Tibial nerve (tissue), 4 donors: ENCODE results near the gene ZNF516.

Experiments used
- CTCF ChIP-seq, 5 experiments: fragments of 200-600 bp in 3 of 5; fragments of 450-650 bp in 2 of 5; sonication (generic) in 3 of 5; IDR thresholded peaks; one replicate each; pipeline ENCODE4 v1.5.1; 2016 to 2019; ENCODE audit warnings: antibody characterized with exemption in 5 of 5, mild to moderate bottlenecking in 3 of 5, moderate library complexity in 2 of 5
- EP300 ChIP-seq, 2 donors: sonication (generic); formaldehyde crosslinking; IDR thresholded peaks; one replicate each; pipeline ENCODE4 v1.6.1; 2017; ENCODE audit warnings: antibody characterized with exemption in 2 of 2, mild to moderate bottlenecking in 1 of 2
- POLR2A ChIP-seq, 2 donors: fragments of 450-650 bp; IDR thresholded peaks; one replicate each; pipeline ENCODE4 v1.6.1; 2017; ENCODE audit warnings: antibody characterized with exemption in 2 of 2, mild to moderate bottlenecking in 2 of 2, moderate library complexity in 2 of 2

GRCh38 chr18:76488190-76488589, 6.9 kb downstream of the ZNF516 start:
- TF ChIP-seq CTCF (IDR thresholded peaks at IDR 0.05) (no peak), POLR2A (IDR thresholded peaks at IDR 0.05) (peak in 1 of 2 donors; percentile 31), EP300 (IDR thresholded peaks at IDR 0.05) (peak in 1 of 2 donors; percentile 67)
